ENCODE data around the gene LIX1L. TPM values are rescaled to one million over a fixed set of nuclear protein-coding genes. Genes with fewer than 3 reads are reported as not detected.

LIX1L gene
- 11.1 to 17.0 TPM (median 12.6 TPM) in 5 replicates for total RNA-seq (2022; extraction: Qiagen RNA extraction)

GRCh38 chr1:145957443-145958319 is at the start of gene LIX1L:
LIX1L (minus strand) TSS chr1:145958017; CDS start chr1:145957927, 90 bp downstream.

GRCh38 chr1:145996433-145997015 is 38.7 kb upstream of the LIX1L start, which contains the start of gene TXNIP:
TXNIP (minus strand) TSS chr1:145996579; CDS start chr1:145996266, 313 bp downstream.

GRCh38 chr1:145964328-145965118 is 6.7 kb upstream of the LIX1L start, which contains the start of the genes ANKRD34A and POLR3GL:
ANKRD34A (minus strand) TSS chr1:145964575; CDS start chr1:145961759, 2,816 bp downstream.
POLR3GL (plus strand) TSS chr1:145964690; CDS start chr1:145974866, 10,176 bp downstream.

GRCh38 chr1:145927063-145927886 is 30.5 kb downstream of the LIX1L start, which contains the start of gene RBM8A:
RBM8A (minus strand) TSS chr1:145927484; CDS start chr1:145927426, 58 bp downstream.

GRCh38 chr1:145918144-145918991 is 39.4 kb downstream of the LIX1L start, which contains the start of gene PEX11B:
PEX11B (minus strand) TSS chr1:145918717; CDS start chr1:145918688, 29 bp downstream.

GRCh38 chr1:145885738-145886287 is 72.0 kb downstream of the LIX1L start, which contains the start of gene ANKRD35:
ANKRD35 (minus strand) TSS chr1:145885866; CDS start chr1:145885758, 108 bp downstream.

Other genes with a start within 250 kb of the LIX1L start
- gene CD160, start 238.5 kb downstream of the LIX1L start, total RNA-seq (2022; extraction: Qiagen RNA extraction): 0.08 TPM in 1 of 5 replicates, not detected in the others
- gene RNF115, start 133.9 kb downstream of the LIX1L start, total RNA-seq (2022; extraction: Qiagen RNA extraction): 11.2 to 13.9 TPM (median 13.5 TPM) in 5 replicates
- 34.7 to 43.8 TPM (median 38.0 TPM) in 5 replicates for gene POLR3C, start 133.8 kb downstream of the LIX1L start, total RNA-seq (2022; extraction: Qiagen RNA extraction)
- 6.5 to 8.0 TPM (median 7.1 TPM) in 5 replicates for gene NUDT17, start 112.4 kb downstream of the LIX1L start, total RNA-seq (2022; extraction: Qiagen RNA extraction)
- gene PIAS3, start 98.9 kb downstream of the LIX1L start, total RNA-seq (2022; extraction: Qiagen RNA extraction): 38.1 to 48.3 TPM (median 41.7 TPM) in 5 replicates
- gene ANKRD35, start 72.2 kb downstream of the LIX1L start, total RNA-seq (2022; extraction: Qiagen RNA extraction): 0.03 to 0.08 TPM (median 0.05 TPM) in 5 replicates
- gene ITGA10, start 48.0 kb downstream of the LIX1L start, total RNA-seq (2022; extraction: Qiagen RNA extraction): 1.4 to 2.1 TPM (median 2.0 TPM) in 5 replicates
- 32.2 to 39.7 TPM (median 37.6 TPM) in 5 replicates for gene PEX11B, start 39.3 kb downstream of the LIX1L start, total RNA-seq (2022; extraction: Qiagen RNA extraction)
- gene RBM8A, start 30.5 kb downstream of the LIX1L start, total RNA-seq (2022; extraction: Qiagen RNA extraction): 218 to 249 TPM (median 223 TPM) in 5 replicates
- 0.18 to 0.53 TPM (median 0.27 TPM) in 5 replicates for gene ANKRD34A, start 6.6 kb upstream of the LIX1L start, total RNA-seq (2022; extraction: Qiagen RNA extraction)
- 11.1 to 13.3 TPM (median 12.1 TPM) in 5 replicates for gene POLR3GL, start 6.7 kb upstream of the LIX1L start, total RNA-seq (2022; extraction: Qiagen RNA extraction)
- 0.21 to 0.56 TPM (median 0.50 TPM) in 5 replicates for gene TXNIP, start 38.6 kb upstream of the LIX1L start, total RNA-seq (2022; extraction: Qiagen RNA extraction)
- gene HJV, start 63.7 kb upstream of the LIX1L start, total RNA-seq (2022; extraction: Qiagen RNA extraction): not detected in 5 replicates
- 0.86 to 1.3 TPM (median 1.1 TPM) in 5 replicates for gene NBPF10, start 186.8 kb upstream of the LIX1L start, total RNA-seq (2022; extraction: Qiagen RNA extraction)